CD4-positive, alpha-beta T cell (primary cell): Measurements from ENCODE around the gene FKBP5. TPM values are rescaled to one million over a fixed set of nuclear protein-coding genes. Genes with fewer than 3 reads are reported as not detected.

Experiments used
- ATAC-seq: fragments of 200-7000 bp; cut with Tn5 transposase; one replicate; pipeline ENCODE4 v1.10.0; 2022; ENCODE audit warnings: mild to moderate bottlenecking; ENCODE audit not compliant: poor library complexity
- CTCF ChIA-PET: fragments of 350-600 bp; sonication (Branson Sonifier 250); formaldehyde crosslinking; loops from one replicate; lab custom pipeline; 2021; ENCODE audit warnings: antibody characterized with exemption, inconsistent platforms; lab: Charles Lee
- POLR2A ChIA-PET: fragments of 350-600 bp; sonication (Branson Sonifier 250); formaldehyde crosslinking; loops from one replicate; lab custom pipeline; 2021; ENCODE audit warnings: antibody characterized with exemption, inconsistent platforms; lab: Charles Lee
- DNase-seq, 14 experiments: peaks; one replicate each; pipeline ENCODE4 v3.0.0-alpha.2; 2013 to 2020; ENCODE audit warnings: mixed read lengths in 2 of 14
- H3K27ac ChIP-seq, 2 donors: one replicate each; pipeline versions ENCODE4 v1.5.1 to v1.7.0; 2013; ENCODE audit warnings: low read length in 2 of 2, low read depth in 1 of 2, mild to moderate bottlenecking in 1 of 2
- H3K27me3 ChIP-seq, 2 experiments: 1 replicate in 1 of 2; 2 replicates in 1 of 2; pipeline versions ENCODE4 v1.6.1 to v1.7.0; 2013; ENCODE audit warnings: low read length in 2 of 2, control low read depth in 1 of 2, mild to moderate bottlenecking in 1 of 2, moderate library complexity in 1 of 2; ENCODE audit not compliant: insufficient read depth in 2 of 2, control insufficient read depth in 1 of 2
- H3K36me3 ChIP-seq: one replicate; pipeline ENCODE4 v1.6.1; 2013; ENCODE audit warnings: low read length, control low read depth; ENCODE audit not compliant: insufficient read depth
- H3K4me1 ChIP-seq: one replicate; pipeline ENCODE4 v1.6.1; 2013; ENCODE audit warnings: low read length, control low read depth; ENCODE audit not compliant: insufficient read depth
- H3K4me3 ChIP-seq: one replicate; pipeline ENCODE4 v1.5.1; 2013; ENCODE audit warnings: mild to moderate bottlenecking, low read length, moderate library complexity
- H3K9me3 ChIP-seq, 2 experiments: 1 replicate in 1 of 2; 2 replicates in 1 of 2; pipeline versions ENCODE4 v1.6.1 to v1.7.0; 2013; ENCODE audit warnings: low read length in 2 of 2, mild to moderate bottlenecking in 2 of 2, control low read depth in 1 of 2, moderate library complexity in 1 of 2; ENCODE audit not compliant: control insufficient read depth in 1 of 2, insufficient read depth in 1 of 2
- H3K27ac Mint-ChIP-seq: one replicate; pipeline ENCODE4 v1.8.0; 2020; ENCODE audit warnings: mixed read lengths
- H3K27me3 Mint-ChIP-seq: one replicate; pipeline ENCODE4 v1.8.0; 2021; ENCODE audit warnings: mixed read lengths
- H3K36me3 Mint-ChIP-seq: one replicate; pipeline ENCODE4 v1.8.0; 2021; ENCODE audit warnings: low read depth, mixed read lengths
- H3K4me1 Mint-ChIP-seq: one replicate; pipeline ENCODE4 v1.8.0; 2021; ENCODE audit warnings: low read depth, mixed read lengths
- H3K4me3 Mint-ChIP-seq: one replicate; pipeline ENCODE4 v1.8.0; 2020; ENCODE audit warnings: mild to moderate bottlenecking, mixed read lengths
- H3K9me3 Mint-ChIP-seq: one replicate; pipeline ENCODE4 v1.8.0; 2020; ENCODE audit warnings: mixed read lengths
- CTCF ChIP-seq: fragments of 200-600 bp; IDR thresholded peaks from one replicate; pipeline ENCODE4 v1.8.0; 2022; ENCODE audit warnings: antibody characterized with exemption, mild to moderate bottlenecking
- intact Hi-C, 2 experiments: fragments of 100-400 bp; cut with DNase I in 1 of 2; cut with micrococcal nuclease in 1 of 2; formaldehyde crosslinking; loops; one replicate each; pipeline versions ENCODE4 v1.15.1 to v1.9.0; 2023 to 2025; cut with DNase I, micrococcal nuclease
- total RNA-seq, 174 experiments: library from RNA in 2 of 174; stranded (reverse) in 2 of 174; gene quantifications; one replicate each; pipeline ENCODE4 v1.2.3 and lab custom pipeline; 2021 to 2026

Gene FKBP5
- total RNA-seq, 2 experiments from 2014 or later, result 72.6 to 75.9 TPM

GRCh38 chr6:35687658-35688604, 784 bp downstream of the FKBP5 start:
- Mint-ChIP-seq H3K4me1 (peaks cover 19% of the 10 kb centered on the region), H3K36me3 (peaks cover 32% of the 10 kb centered on the region), H3K4me3 (peak overlapping the region; percentile 99), H3K27me3 (no peaks in the 10 kb centered on the region), H3K27ac (peak overlapping the region; percentile 91), H3K9me3 (no peaks in the 10 kb centered on the region)
- ChIA-PET POLR2A (interaction anchor here (0.7 to 4.5 kb wide), 16 partner anchors 8 to 101 kb away, joined by 3 to 69 read pairs (median 6); partner anchors contain the start of gene ARMC12), CTCF (interaction anchor here (2.2 to 3.4 kb wide), 3 partner anchors 15 to 48 kb away, joined by 8 to 20 read pairs (median 9); partner anchors contain the start of gene ARMC12)
- Histone ChIP-seq H3K4me3 (peak overlapping the region; percentile 98), H3K36me3 (peaks cover 4% of the 10 kb centered on the region), H3K27me3 (no peaks in the 10 kb centered on the region), H3K9me3 (no peaks in the 10 kb centered on the region), H3K4me1 (peaks cover 29% of the 10 kb centered on the region), H3K27ac (peak overlapping the region; percentile 64 to 67)
- ATAC-seq (peak; percentile 47), DNase-seq (peak; percentile 24 to 78 (median 48))
- intact Hi-C loops, result loop anchor here (1.0 to 5.0 kb wide), 6 partner anchors 19 to 106 kb away; no protein-coding TSS in a partner anchor
- no peak for TF ChIP-seq CTCF

GRCh38 chr6:35686873-35687555, 1.7 kb downstream of the FKBP5 start:
- Histone ChIP-seq H3K27me3 (no peaks in the 10 kb centered on the region), H3K4me3 (peak overlapping the region; percentile 98), H3K36me3 (peaks cover 4% of the 10 kb centered on the region), H3K9me3 (no peaks in the 10 kb centered on the region), H3K27ac (peak overlapping the region; percentile 64 to 67), H3K4me1 (peaks cover 32% of the 10 kb centered on the region)
- intact Hi-C loops, result loop anchor here in 1 of 2 experiments (5.0 kb wide), 3 partner anchors 45 to 105 kb away; no protein-coding TSS in a partner anchor
- no peak for ATAC-seq
- Mint-ChIP-seq H3K4me1 (peaks cover 26% of the 10 kb centered on the region), H3K4me3 (peak overlapping the region; percentile 99), H3K27me3 (no peaks in the 10 kb centered on the region), H3K36me3 (peaks cover 41% of the 10 kb centered on the region), H3K9me3 (no peaks in the 10 kb centered on the region), H3K27ac (peak overlapping the region; percentile 91)
- no peak for DNase-seq
- CTCF ChIA-PET, result interaction anchor here (0.6 to 3.4 kb wide), 10 partner anchors 9 to 85 kb away, joined by 3 to 20 read pairs (median 4); partner anchors contain the start of gene ARMC12
- no peak for TF ChIP-seq CTCF
- POLR2A ChIA-PET, result interaction anchor here (0.7 to 4.5 kb wide), 17 partner anchors 9 to 100 kb away, joined by 3 to 69 read pairs (median 5); partner anchors contain the start of gene ARMC12

GRCh38 chr6:35686436-35686835, 2.3 kb downstream of the FKBP5 start:
- peak overlapping the region; percentile 99 for H3K4me3 Mint-ChIP-seq
- H3K27me3 Mint-ChIP-seq, result no peaks in the 10 kb centered on the region
- H3K27ac Mint-ChIP-seq, result peak overlapping the region; percentile 91
- Histone ChIP-seq H3K4me1 (peaks cover 32% of the 10 kb centered on the region), H3K27me3 (no peaks in the 10 kb centered on the region), H3K9me3 (no peaks in the 10 kb centered on the region), H3K27ac (no peak overlapping the region), H3K36me3 (peaks cover 4% of the 10 kb centered on the region), H3K4me3 (peak overlapping the region; percentile 98)
- CTCF ChIA-PET, result interaction anchor here (0.6 to 3.4 kb wide), 11 partner anchors 8 to 308 kb away, joined by 3 to 20 read pairs (median 4); partner anchors contain the start of gene ARMC12
- peaks cover 46% of the 10 kb centered on the region for H3K36me3 Mint-ChIP-seq
- H3K4me1 Mint-ChIP-seq, result peaks cover 32% of the 10 kb centered on the region
- intact Hi-C loops, result loop anchor here in 1 of 2 experiments (5.0 kb wide), 3 partner anchors 44 to 104 kb away; no protein-coding TSS in a partner anchor
- DNase-seq, result no peak
- TF ChIP-seq CTCF, result no peak
- H3K9me3 Mint-ChIP-seq, result no peaks in the 10 kb centered on the region
- no peak for ATAC-seq
- POLR2A ChIA-PET, result interaction anchor here (1.0 to 4.5 kb wide), 12 partner anchors 8 to 94 kb away, joined by 3 to 69 read pairs (median 6); partner anchors contain the start of gene ARMC12
